NOMO-1 treated with DMSO at 0.1 percent for 48 hours (cell line): ENCODE results near the gene PPP1R13B.

ENCODE experiments used
- DNase-seq: peaks from one replicate; lab custom pipeline; 2025; ENCODE audit not compliant: unreplicated experiment; lab: John Stamatoyannopoulos, UW

Gene PPP1R13B

DNA sequence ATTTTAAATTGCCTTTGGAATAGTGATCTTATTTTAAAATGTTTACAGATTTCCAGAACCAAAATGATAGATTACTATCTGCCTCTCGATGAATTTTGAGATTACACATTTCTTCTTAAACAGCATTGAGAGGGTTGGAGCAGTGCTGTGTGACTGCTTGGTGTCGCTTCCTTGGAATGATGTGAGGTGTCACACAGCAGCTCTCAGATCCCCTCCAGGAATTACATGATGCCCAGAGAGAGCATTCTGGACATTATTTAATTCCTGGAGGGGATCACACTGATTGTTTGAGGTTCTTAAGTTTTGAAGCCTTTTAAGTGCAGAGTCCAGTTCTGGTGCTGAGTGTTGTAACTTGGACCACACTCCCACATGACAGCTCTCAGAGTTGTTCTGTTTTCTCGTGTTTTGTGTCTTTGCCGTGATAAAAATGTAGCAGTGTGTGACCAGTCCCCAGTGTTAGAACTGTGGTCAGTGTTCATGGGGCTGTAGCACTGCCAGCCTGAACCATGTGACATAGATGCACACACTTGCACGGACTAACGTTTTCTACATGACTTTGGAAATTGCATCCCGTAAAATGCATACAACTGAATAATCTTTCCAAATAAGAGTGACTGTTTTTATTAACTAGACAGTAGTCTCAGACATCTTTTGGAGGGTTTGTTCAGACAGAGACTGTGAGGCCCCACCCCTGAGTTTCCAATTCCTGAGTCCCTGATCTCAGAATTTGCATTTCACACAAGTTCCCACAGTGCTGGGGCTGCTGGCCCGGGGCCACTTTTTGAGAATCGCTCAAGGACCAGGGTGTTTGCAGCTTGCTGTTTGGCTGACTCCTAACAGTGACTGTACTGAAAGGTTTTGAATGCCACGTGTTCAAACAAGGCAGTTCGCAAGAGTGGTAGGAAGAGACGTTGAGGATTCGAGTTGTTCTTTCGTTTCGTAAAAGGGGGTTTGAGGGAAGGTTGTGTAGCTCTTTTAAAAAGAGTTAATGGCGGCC lies 158.2 kb downstream of the PPP1R13B start:
- no peak for DNase-seq

DNA sequence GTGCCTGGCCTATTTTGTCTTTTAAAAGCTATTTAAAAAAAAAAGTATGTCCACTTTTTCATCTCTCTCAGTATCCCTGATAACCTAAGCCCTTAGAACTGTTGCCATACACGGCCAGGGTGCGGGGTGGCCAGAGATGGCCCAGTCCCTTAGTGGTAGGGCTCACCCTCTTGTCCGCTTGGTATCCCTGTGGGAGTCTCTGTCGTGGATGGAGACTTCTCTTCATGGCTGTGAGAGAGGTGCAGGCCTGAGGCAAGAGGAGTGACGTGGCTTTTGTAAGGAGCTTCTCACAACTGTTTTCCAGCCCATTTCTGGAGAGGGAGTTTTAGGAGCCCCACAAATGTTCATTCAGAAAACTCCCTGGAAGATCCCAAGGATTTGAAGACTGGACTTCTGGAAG lies 158.9 kb downstream of the PPP1R13B start:
- DNase-seq = no peak

DNA sequence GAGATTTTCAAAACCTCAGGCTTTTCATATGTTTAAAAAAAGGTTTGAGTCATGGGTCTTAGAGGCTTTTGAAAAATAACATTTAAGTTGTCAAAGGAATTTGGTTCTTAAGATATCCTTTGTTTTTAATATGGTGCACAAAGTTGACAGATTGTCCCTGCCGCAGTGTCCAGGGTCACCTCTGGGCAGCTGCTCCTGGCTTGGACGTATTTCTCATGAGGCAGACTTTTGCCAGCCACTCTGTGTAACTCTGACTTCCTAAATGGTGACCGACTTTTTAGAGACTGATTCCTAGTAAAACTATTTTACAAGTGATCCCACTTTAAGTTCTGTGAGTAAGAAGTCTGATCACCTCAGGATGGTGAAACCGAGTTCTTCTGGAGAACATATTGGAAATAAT lies 159.7 kb downstream of the PPP1R13B start:
- no peak for DNase-seq

DNA sequence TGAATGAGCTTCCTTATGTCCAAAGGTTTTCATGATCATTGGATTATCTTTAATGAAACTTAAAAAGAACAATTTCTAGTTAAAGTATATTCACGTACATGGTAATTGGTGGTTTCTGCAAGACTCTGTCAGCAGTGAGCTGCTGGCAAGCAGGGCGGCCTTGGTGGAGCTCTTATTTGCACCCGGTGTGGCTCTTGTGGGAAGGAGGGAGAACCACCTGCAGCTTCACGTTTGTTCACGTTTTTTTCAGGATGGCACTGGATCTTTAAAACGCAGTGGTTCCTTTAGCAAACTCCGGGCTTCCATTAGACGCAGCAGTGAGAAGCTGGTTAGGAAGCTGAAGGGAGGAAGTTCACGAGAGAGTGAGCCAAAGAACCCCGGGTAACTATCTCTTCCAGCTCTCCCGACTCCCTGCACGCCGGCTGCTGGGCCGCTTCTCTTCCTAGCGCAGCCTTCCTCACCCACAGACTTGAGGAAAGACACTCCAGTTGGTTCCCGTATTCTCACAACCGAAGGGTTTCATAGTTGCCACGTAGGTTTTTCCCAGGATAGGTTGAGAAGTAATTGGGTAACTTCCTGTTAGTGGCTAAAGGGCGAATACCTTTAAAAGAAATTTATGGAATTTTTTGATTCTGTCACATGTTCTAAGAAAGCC lies 160.4 kb downstream of the PPP1R13B start:
- DNase-seq = no peak

DNA sequence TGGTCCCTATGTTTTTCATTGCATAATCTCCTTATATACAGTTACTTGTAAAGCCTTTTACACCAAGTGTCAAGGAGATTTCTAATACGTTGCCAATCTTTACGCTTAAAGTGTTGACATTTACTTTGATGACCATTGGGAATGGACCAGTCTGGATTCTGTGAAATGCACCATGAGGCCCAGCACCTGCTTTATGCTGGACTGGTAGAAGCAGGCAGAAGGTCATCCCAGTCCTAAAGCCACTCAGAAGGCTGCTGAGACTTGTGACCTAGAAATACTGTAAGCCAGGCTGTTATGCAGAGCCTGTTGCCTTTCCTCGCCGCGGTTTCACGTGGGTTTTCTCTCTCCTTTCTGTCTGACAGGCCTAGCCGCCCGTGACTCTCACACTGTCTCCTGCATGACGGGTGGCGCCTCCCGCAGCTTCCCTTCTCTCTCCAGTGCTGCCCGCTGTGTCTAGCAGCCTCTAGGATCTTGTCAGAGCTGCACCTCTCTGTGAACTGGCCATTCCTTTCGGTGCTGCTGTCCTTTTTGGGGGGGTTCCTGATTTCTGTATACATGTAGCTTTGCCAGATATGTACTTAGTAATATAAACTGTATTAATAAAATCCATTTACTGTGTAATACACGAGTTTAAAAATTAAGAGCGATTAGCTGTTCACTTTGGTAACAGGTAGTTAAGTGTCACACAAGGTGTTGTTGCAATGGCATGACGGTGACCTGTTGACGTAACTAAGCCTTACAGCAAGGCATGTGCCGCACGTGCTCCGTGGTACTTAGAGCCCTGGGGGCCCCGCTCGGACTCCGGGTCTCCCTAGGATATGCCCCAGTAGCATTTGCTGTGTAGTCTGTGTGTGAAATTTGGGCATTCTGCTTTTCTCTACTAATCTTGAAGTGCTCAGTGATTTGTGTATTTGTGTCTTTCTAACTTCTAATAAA lies 161.8 kb downstream of the PPP1R13B start:
- no peak for DNase-seq

GRCh38 chr14:103684871-103685270 lies 162.5 kb downstream of the PPP1R13B start:
- DNase-seq = no peak

DNA sequence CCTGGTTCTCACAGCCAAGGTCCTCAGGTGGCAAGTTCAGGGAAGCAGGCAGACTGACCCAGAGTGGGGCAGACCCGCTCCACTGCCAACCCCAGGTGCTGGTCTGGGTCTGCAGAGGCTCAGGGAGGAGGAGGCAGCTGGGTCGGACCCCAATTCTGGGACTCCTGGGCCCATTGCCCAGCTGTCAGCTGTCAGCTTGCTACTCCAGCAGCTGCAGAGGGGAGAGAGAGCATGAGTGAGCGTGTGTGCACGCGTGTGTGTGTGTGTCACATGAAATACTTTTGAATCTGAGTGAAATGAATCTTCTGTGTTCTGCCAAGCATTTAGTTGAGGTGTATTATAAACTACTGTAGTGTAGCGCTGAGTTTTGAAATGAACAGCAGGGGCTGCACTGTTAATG lies 162.9 kb downstream of the PPP1R13B start:
- DNase-seq = no peak
